GM19438 (cell line): ENCODE measurements around the gene PDGFA.

ENCODE experiments used
- ATAC-seq: cut with Tn5 transposase; IDR thresholded peaks from one replicate; pipeline ENCODE4 v1.9.1; 2021; ENCODE audit warnings: low read depth; ENCODE audit not compliant: unreplicated experiment

Gene PDGFA

GRCh38 chr7:451255-452225, 68.1 kb downstream of the PDGFA start:
- ATAC-seq, result no peak

GRCh38 chr7:450741-451140, 68.9 kb downstream of the PDGFA start:
- ATAC-seq, result no peak

DNA sequence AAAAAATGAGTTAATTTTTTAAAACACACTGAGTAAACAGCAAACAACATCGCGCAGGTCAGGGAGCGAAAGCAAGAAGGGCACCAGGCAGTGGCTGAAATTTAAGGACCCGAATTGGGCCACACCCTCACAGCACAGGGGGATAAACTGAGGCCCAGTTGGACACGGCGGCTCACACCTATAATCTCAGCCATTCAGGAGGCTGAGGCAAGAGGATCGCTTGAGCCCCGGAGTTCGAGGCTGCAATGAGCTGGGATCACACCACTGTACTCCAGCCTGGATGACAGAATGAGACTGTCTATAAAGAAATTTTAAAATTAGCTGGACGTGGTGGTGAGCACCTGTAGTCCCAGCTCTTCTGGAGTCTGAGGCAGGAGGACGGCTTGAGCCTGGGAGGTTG, 69.6 kb downstream of the PDGFA start:
- ATAC-seq, result no peak

GRCh38 chr7:449324-450019, 70.2 kb downstream of the PDGFA start:
- ATAC-seq, result no peak

DNA sequence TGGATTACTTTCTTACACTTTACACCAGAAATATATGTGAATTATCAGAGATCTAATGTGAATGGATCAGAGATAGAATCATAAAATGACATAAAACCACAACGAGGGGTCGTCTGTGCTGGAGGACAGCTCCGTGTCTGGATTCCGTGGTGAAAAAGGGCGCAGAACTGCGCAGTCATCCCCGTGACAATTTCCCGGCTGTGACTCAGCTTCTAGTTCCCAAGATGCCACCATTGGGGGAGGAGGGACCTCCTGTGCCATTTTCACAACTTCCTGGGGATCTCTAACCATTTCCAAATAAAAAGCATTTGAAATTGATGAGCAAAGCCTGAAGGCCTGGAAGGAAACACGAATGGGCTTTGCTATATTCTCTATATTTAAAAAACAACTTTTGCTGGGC, 72.1 kb downstream of the PDGFA start:
- ATAC-seq, result no peak
